Endothelial cell of umbilical vein (primary cell): Measurements from ENCODE around the gene HDAC3.

Experiments
- EZH2 ChIP-seq: IDR thresholded peaks from 2 replicates; pipeline ENCODE4 v1.6.1; 2012; ENCODE audit warnings: borderline replicate concordance, low read depth, mild to moderate bottlenecking, moderate library complexity, low read length, inconsistent platforms; ENCODE audit not compliant: severe bottlenecking
- FOS ChIP-seq: IDR thresholded peaks from 2 replicates; pipeline ENCODE4 v1.6.1; 2011; ENCODE audit warnings: mild to moderate bottlenecking, low read length, moderate library complexity, borderline replicate concordance; ENCODE audit not compliant: insufficient read depth
- GATA2 ChIP-seq: IDR thresholded peaks from 2 replicates; pipeline ENCODE4 v1.7.0; 2011; ENCODE audit warnings: low read depth, mild to moderate bottlenecking, moderate library complexity, mixed read lengths, low read length; ENCODE audit not compliant: insufficient read length, insufficient read depth
- JUN ChIP-seq: IDR thresholded peaks from 2 replicates; pipeline ENCODE4 v1.6.1; 2011; ENCODE audit warnings: borderline replicate concordance, low read depth; ENCODE audit not compliant: insufficient read length, insufficient read depth
- MYC ChIP-seq: IDR thresholded peaks from one replicate; pipeline ENCODE4 v1.6.1; 2011; ENCODE audit warnings: mild to moderate bottlenecking, low read depth, low read length
- POLR2A ChIP-seq: IDR thresholded peaks from 2 replicates; pipeline ENCODE4 v1.6.1; 2012; ENCODE audit warnings: low read depth, mild to moderate bottlenecking, control low read depth, low read length
- POLR2AphosphoS5 ChIP-seq: IDR thresholded peaks from 2 replicates; pipeline ENCODE4 v1.6.1; 2012; ENCODE audit warnings: low read depth, mild to moderate bottlenecking, control low read depth, low read length, moderate library complexity; ENCODE audit not compliant: insufficient read depth
- TF ChIP-seq, protein P1 (sequence below), 2 donors: IDR thresholded peaks; 1 replicate in 1 of 2; 2 replicates in 1 of 2; pipeline ENCODE4 v1.5.1; 2011; ENCODE audit warnings: low read length in 2 of 2, mild to moderate bottlenecking in 2 of 2, moderate library complexity in 2 of 2, control low read depth in 1 of 2, inconsistent platforms in 1 of 2, low read depth in 1 of 2; ENCODE audit not compliant: insufficient read depth in 1 of 2; ENCODE audit errors: extremely low read depth in 1 of 2
- TF ChIP-seq, protein P2 (sequence below): IDR thresholded peaks from 2 replicates; pipeline ENCODE4 v1.6.1; 2011; ENCODE audit not compliant: insufficient read depth, insufficient read length

DNA sequence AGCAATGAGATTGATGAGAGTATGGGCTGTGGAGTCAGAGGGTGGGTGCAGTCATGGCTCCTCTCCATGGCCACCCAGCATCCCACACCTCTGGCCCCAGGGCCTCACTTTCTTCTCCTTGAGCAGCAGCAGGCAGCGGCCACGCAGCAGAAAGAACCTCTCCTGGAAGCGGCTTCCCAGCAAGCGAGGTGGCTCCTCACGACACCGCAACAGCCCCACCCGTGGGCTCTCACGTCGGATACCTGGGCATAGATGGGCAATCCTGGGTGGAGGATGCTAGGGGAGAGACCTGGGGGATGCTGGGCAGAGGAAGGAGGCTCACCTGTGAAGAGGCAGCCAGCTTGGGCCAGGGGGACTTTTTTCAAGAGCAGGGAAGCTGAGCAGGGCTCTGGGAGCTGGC, 19.7 kb upstream of the HDAC3 start:
- no peak for TF ChIP-seq EZH2
- TF ChIP-seq, protein P1, sequence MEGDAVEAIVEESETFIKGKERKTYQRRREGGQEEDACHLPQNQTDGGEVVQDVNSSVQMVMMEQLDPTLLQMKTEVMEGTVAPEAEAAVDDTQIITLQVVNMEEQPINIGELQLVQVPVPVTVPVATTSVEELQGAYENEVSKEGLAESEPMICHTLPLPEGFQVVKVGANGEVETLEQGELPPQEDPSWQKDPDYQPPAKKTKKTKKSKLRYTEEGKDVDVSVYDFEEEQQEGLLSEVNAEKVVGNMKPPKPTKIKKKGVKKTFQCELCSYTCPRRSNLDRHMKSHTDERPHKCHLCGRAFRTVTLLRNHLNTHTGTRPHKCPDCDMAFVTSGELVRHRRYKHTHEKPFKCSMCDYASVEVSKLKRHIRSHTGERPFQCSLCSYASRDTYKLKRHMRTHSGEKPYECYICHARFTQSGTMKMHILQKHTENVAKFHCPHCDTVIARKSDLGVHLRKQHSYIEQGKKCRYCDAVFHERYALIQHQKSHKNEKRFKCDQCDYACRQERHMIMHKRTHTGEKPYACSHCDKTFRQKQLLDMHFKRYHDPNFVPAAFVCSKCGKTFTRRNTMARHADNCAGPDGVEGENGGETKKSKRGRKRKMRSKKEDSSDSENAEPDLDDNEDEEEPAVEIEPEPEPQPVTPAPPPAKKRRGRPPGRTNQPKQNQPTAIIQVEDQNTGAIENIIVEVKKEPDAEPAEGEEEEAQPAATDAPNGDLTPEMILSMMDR (IDR thresholded peaks at IDR 0.05; ENCODE audit: extremely low read depth in 1 of 2, insufficient read depth in 1 of 2, low read depth in 1 of 2, low read length in 2 of 2) = no peak
- TF ChIP-seq, protein P2, sequence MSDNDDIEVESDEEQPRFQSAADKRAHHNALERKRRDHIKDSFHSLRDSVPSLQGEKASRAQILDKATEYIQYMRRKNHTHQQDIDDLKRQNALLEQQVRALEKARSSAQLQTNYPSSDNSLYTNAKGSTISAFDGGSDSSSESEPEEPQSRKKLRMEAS = no peak
- no peak for TF ChIP-seq JUN
- no peak for TF ChIP-seq POLR2A
- no peak for TF ChIP-seq POLR2AphosphoS5
- TF ChIP-seq FOS = no peak
- no peak for TF ChIP-seq GATA2
- no peak for TF ChIP-seq MYC
